ENCODE results near the gene XBP1. TPM values are rescaled to one million over a fixed set of nuclear protein-coding genes. Genes with fewer than 3 reads are reported as not detected.

The XBP1 gene
- total and polyA plus RNA-seq, 2 of the 13 experiments (the other 11 are each of a cell fraction or from before 2014, with no cell fraction given): 416 to 427 TPM

DNA sequence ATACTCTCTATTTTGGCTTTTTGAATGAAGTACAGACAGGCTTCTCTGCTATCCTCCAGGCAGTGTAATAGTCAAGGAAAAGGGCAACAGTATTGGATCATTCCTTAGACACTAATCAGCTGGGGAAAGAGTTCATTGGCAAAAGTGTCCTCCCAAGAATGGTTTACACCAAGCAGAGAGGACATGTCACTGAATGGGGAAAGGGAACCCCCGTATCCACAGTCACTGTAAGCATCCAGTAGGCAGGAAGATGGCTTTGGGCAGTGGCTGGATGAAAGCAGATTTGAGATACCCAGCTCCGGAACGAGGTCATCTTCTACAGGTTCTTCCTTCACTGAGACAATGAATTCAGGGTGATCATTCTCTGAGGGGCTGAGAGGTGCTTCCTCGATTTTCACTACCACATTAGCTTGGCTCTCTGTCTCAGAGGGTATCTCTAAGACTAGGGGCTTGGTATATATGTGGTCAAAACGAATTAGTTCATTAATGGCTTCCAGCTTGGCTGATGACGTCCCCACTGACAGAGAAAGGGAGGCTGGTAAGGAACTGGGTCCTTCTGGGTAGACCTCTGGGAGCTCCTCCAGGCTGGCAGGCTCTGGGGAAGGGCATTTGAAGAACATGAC is 5.2 kb downstream of the XBP1 start (continued):
- TF ChIP-seq, protein P1, sequence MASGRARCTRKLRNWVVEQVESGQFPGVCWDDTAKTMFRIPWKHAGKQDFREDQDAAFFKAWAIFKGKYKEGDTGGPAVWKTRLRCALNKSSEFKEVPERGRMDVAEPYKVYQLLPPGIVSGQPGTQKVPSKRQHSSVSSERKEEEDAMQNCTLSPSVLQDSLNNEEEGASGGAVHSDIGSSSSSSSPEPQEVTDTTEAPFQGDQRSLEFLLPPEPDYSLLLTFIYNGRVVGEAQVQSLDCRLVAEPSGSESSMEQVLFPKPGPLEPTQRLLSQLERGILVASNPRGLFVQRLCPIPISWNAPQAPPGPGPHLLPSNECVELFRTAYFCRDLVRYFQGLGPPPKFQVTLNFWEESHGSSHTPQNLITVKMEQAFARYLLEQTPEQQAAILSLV (CRISPR knock-in tag; IDR thresholded peaks at IDR 0.05; ENCODE audit: borderline replicate concordance): no peak
- TF ChIP-seq ONECUT2 (CRISPR knock-in tag; IDR thresholded peaks at IDR 0.05) (no peak), SALL1 (CRISPR knock-in tag; IDR thresholded peaks at IDR 0.05) (no peak), SSRP1 (CRISPR knock-in tag; IDR thresholded peaks at IDR 0.05) (peak; percentile 23; the same call in 1 of the 2 replicates), MAFK (conservative IDR thresholded peaks at IDR 0.05 in 1 of 2, IDR thresholded peaks at IDR 0.05 in 1 of 2; ENCODE audit: low read length in 2 of 2) (no peak), HNF4A (CRISPR knock-in tag; IDR thresholded peaks at IDR 0.05) (no peak), ZNF451 (CRISPR knock-in tag; IDR thresholded peaks at IDR 0.05) (no peak), PAF1 (CRISPR knock-in tag; IDR thresholded peaks at IDR 0.05) (peak; percentile 87), AGO2 (optimal IDR thresholded peaks at IDR 0.05; ENCODE audit: low read depth, low read length) (peak; percentile 24), KLF13 (CRISPR knock-in tag; IDR thresholded peaks at IDR 0.05) (no peak), POLR2G (IDR thresholded peaks at IDR 0.05; ENCODE audit: low read depth, low read length) (peak; percentile 81), ZNF572 (CRISPR knock-in tag; IDR thresholded peaks at IDR 0.05) (no peak), ZNF563 (CRISPR knock-in tag; IDR thresholded peaks at IDR 0.05) (no peak), POLR2A (IDR thresholded peaks at IDR 0.05; ENCODE audit: insufficient read depth in 1 of 2, low read depth in 2 of 2, low read length in 2 of 2) (peak; percentile 35 to 56; a peak in 3 of 4 replicates), POLR2AphosphoS2 (IDR thresholded peaks at IDR 0.05; ENCODE audit: low read depth, low read length) (0 out of 2 replicates have a peak, but pooled peaks have one; percentile 38), CCDC6 (CRISPR knock-in tag; IDR thresholded peaks at IDR 0.05) (no peak), MAZ (IDR thresholded peaks at IDR 0.05; ENCODE audit: borderline replicate concordance, low read depth, low read length) (no peak), MAZ (CRISPR knock-in tag; IDR thresholded peaks at IDR 0.05; ENCODE audit: low read depth) (0 out of 2 replicates have a peak, but pooled peaks have one; percentile 4), ZNF558 (CRISPR knock-in tag; IDR thresholded peaks at IDR 0.05; ENCODE audit: borderline replicate concordance) (no peak), HNRNPH1 (optimal IDR thresholded peaks at IDR 0.05; ENCODE audit: low read depth, low read length) (no peak), HDAC1 (CRISPR knock-in tag; IDR thresholded peaks at IDR 0.05) (no peak), KAT2B (IDR thresholded peaks at IDR 0.05; ENCODE audit: borderline replicate concordance, low read depth, low read length) (no peak)
- TF ChIP-seq, protein P2, sequence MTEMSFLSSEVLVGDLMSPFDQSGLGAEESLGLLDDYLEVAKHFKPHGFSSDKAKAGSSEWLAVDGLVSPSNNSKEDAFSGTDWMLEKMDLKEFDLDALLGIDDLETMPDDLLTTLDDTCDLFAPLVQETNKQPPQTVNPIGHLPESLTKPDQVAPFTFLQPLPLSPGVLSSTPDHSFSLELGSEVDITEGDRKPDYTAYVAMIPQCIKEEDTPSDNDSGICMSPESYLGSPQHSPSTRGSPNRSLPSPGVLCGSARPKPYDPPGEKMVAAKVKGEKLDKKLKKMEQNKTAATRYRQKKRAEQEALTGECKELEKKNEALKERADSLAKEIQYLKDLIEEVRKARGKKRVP (CRISPR knock-in tag; IDR thresholded peaks at IDR 0.05): 0 out of 4 replicates have a peak, but pooled peaks of 1 of the 2 experiments have one; percentile 27
- TF ChIP-seq, protein P3, sequence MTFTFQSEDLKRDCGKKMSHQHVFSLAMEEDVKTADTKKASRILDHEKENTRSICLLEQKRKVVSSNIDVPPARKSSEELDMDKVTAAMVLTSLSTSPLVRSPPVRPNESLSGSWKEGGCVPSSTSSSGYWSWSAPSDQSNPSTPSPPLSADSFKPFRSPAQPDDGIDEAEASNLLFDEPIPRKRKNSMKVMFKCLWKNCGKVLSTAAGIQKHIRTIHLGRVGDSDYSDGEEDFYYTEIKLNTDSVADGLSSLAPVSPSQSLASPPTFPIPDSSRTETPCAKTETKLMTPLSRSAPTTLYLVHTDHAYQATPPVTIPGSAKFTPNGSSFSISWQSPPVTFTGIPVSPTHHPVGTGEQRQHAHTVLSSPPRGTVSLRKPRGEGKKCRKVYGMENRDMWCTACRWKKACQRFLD (CRISPR knock-in tag; IDR thresholded peaks at IDR 0.05; ENCODE audit: borderline replicate concordance): no peak

Data from HepG2 (cell line).